Measurements from ENCODE around the gene PHC1. TPM values are rescaled to one million over a fixed set of nuclear protein-coding genes. Genes with fewer than 3 reads are reported as not detected.
A peak's percentile ranks its signal among the peaks of the same experiment; 100 is the strongest.

PHC1 gene
- total and polyA plus RNA-seq, 2 experiments from 2014 or later = 37.5 to 51.7 TPM

DNA sequence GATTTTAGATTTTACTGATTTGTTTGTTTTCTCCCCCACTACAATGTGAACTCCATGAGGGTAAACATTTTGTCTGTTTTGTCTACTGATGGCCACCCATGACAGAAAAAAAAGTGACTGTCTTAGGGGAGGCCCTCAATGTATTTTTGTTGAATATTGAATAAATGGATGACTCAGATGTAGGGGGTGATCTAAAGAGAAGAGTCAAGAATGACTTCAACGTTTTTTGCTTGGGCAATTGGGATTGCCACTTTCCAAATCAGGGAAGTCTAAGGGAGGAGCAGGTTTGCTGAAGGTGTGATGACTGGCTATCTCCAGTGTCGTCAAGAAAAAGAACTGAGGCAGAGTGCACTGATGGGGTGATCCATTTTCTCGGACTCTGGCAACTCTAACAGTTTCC, 10.7 kb upstream of the PHC1 start:
- H3K4me1 ChIP-seq (ENCODE audit: low read depth) = peaks cover 18% of the 10 kb centered on the region
- H3K9me3 ChIP-seq (ENCODE audit: low read depth) = no peaks in the 10 kb centered on the region
- no peaks in the 10 kb centered on the region for H3K36me3 ChIP-seq
- no peak overlapping the region for H3K27ac ChIP-seq
- DNase-seq (ENCODE audit: low read depth in 1 of 2, low spot score in 1 of 2) = no peak
- H3K27me3 ChIP-seq = no peaks in the 10 kb centered on the region
- TF ChIP-seq, protein P1, sequence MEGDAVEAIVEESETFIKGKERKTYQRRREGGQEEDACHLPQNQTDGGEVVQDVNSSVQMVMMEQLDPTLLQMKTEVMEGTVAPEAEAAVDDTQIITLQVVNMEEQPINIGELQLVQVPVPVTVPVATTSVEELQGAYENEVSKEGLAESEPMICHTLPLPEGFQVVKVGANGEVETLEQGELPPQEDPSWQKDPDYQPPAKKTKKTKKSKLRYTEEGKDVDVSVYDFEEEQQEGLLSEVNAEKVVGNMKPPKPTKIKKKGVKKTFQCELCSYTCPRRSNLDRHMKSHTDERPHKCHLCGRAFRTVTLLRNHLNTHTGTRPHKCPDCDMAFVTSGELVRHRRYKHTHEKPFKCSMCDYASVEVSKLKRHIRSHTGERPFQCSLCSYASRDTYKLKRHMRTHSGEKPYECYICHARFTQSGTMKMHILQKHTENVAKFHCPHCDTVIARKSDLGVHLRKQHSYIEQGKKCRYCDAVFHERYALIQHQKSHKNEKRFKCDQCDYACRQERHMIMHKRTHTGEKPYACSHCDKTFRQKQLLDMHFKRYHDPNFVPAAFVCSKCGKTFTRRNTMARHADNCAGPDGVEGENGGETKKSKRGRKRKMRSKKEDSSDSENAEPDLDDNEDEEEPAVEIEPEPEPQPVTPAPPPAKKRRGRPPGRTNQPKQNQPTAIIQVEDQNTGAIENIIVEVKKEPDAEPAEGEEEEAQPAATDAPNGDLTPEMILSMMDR (IDR thresholded peaks at IDR 0.05; ENCODE audit: low read depth, low read length) = no peak
- no peak overlapping the region for H3K4me3 ChIP-seq

DNA sequence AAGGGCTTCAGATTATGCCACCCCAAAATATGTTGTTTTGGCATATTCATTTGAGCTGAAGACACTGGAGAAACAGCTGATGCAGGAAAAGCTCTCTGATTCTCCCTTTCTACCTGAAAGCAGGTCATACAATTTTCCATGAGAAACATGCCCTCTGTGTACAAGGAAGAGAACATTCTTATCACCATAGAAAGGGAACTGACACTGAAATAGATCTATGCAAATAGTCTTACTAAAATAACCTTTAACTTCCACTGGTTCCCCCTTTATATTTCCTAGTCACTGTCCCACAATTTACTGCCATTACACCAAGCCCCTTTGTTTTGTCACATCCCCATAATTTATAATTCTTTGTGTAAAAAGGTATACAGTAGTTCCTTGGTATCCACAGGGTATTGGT, 9.6 kb upstream of the PHC1 start:
- DNase-seq (ENCODE audit: low read depth in 1 of 2, low spot score in 1 of 2) = no peak
- Histone ChIP-seq H3K27ac (peak overlapping the region; percentile 85), H3K36me3 (no peaks in the 10 kb centered on the region), H3K4me1 (ENCODE audit: low read depth) (peaks cover 18% of the 10 kb centered on the region), H3K9me3 (ENCODE audit: low read depth) (no peaks in the 10 kb centered on the region), H3K27me3 (no peaks in the 10 kb centered on the region), H3K4me3 (no peak overlapping the region)
- TF ChIP-seq, protein P1 (IDR thresholded peaks at IDR 0.05; ENCODE audit: low read depth, low read length) = no peak

DNA sequence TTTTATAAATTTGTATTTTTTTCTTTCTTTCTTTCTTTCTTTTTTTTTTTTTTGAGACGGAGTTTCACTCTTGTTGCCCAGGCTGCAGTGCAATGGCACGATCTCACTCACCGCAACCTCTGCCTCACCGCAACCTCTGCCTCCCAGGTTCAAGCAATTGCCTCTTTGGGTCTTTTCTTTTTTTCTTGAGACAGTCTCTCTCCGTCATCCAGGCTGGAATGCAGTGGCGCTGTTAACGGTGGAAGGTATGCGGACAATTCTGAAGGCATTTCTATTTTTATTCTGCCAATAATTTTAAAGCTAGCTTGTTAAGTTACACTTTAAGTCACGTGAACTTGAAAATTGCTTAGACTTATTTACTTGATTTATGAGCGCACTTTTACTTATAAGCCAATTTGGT, 8.8 kb upstream of the PHC1 start:
- no peaks in the 10 kb centered on the region for H3K27me3 ChIP-seq
- peak in 1 of 2 donors; percentile 58 for DNase-seq (ENCODE audit: low read depth in 1 of 2, low spot score in 1 of 2)
- no peak overlapping the region for H3K4me3 ChIP-seq
- no peaks in the 10 kb centered on the region for H3K36me3 ChIP-seq
- H3K27ac ChIP-seq = peak overlapping the region; percentile 89
- TF ChIP-seq, protein P1 (IDR thresholded peaks at IDR 0.05; ENCODE audit: low read depth, low read length) = no peak
- peaks cover 18% of the 10 kb centered on the region for H3K4me1 ChIP-seq (ENCODE audit: low read depth)
- no peaks in the 10 kb centered on the region for H3K9me3 ChIP-seq (ENCODE audit: low read depth)

DNA sequence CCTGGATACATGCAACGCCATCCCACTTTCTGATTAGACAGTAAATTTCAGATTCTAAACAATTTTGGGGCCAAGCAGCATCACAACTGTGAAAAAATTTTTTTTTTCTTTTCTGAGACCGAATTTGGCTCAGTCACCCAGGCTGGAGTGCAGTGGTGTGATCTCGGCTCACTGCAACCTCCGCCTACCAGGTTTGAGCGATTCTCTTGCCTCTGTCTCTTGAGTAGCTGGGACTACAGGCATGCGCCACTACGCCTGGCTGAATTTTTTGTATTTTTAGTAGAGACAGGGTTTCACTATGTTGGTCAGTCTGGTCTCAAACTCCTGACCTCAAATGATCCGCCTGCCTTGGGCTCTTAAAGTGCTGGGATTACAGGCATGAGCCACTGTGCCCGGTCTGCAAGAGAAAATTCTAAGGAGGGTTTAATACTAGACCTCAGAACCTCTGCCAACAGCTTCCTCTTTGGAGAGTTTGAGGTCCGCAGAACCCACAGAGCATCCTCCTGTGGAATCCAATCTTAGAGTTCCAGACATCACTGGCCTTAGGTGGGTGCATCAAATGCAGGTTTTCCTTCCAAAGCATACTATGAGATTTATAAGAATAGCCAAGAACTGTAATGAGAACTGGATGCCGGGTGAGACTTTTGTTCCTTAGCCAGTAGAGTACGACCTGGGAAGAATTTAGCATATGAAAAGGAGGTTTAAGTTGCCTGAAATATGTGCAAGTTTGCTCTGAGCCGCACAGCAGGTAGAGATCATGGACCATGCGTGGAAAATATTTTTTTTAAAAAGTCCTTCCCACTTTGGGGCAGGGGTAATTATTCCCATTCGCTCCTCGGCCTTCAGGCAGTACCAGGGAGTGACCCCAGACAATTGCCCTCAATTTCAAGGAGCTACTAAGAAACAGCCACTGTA, 7.8 kb upstream of the PHC1 start:
- H3K27me3 ChIP-seq = no peaks in the 10 kb centered on the region
- H3K36me3 ChIP-seq = no peaks in the 10 kb centered on the region
- DNase-seq (ENCODE audit: low read depth in 1 of 2, low spot score in 1 of 2) = no peak
- H3K27ac ChIP-seq = peak overlapping the region; percentile 89
- no peaks in the 10 kb centered on the region for H3K9me3 ChIP-seq (ENCODE audit: low read depth)
- peaks cover 18% of the 10 kb centered on the region for H3K4me1 ChIP-seq (ENCODE audit: low read depth)
- H3K4me3 ChIP-seq = no peak overlapping the region
- TF ChIP-seq, protein P1 (IDR thresholded peaks at IDR 0.05; ENCODE audit: low read depth, low read length) = no peak

DNA sequence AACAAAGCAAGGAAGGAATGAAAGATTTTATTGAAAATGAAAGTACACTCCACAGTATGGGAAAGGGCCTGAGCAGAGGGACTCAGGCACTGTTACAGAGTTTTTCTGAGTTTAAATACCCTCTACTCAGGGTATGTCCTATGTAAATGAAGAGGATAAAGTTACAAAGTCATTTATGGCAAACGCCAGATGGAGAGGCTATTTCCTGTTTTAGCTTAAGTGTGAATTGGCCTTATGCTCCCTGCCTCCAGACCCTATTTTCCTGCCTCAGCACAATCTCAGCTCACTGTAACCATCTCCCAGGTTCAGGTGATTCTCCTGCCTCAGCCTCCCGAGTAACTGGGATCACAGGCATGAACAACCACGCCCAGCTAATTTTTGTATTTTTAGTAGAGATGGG, 6.8 kb upstream of the PHC1 start:
- peak overlapping the region; percentile 89 for H3K27ac ChIP-seq

More for the DNA sequence above, 6.8 kb upstream of the PHC1 start:
- DNase-seq (ENCODE audit: low read depth in 1 of 2, low spot score in 1 of 2) = no peak
- H3K27me3 ChIP-seq = no peaks in the 10 kb centered on the region
- H3K36me3 ChIP-seq = no peaks in the 10 kb centered on the region
- no peak overlapping the region for H3K4me3 ChIP-seq
- no peaks in the 10 kb centered on the region for H3K9me3 ChIP-seq (ENCODE audit: low read depth)
- peaks cover 26% of the 10 kb centered on the region for H3K4me1 ChIP-seq (ENCODE audit: low read depth)
- TF ChIP-seq, protein P1 (IDR thresholded peaks at IDR 0.05; ENCODE audit: low read depth, low read length) = no peak
